Suppressor macrophage treated with lipopolysaccharide for 1 hour (primary cell): ENCODE measurements around the gene PCTP.

Experiments used
- DNase-seq, 3 donors: peaks; one replicate each; pipeline ENCODE4 v3.0.0-alpha.2; 2020 to 2022

Gene PCTP

DNA sequence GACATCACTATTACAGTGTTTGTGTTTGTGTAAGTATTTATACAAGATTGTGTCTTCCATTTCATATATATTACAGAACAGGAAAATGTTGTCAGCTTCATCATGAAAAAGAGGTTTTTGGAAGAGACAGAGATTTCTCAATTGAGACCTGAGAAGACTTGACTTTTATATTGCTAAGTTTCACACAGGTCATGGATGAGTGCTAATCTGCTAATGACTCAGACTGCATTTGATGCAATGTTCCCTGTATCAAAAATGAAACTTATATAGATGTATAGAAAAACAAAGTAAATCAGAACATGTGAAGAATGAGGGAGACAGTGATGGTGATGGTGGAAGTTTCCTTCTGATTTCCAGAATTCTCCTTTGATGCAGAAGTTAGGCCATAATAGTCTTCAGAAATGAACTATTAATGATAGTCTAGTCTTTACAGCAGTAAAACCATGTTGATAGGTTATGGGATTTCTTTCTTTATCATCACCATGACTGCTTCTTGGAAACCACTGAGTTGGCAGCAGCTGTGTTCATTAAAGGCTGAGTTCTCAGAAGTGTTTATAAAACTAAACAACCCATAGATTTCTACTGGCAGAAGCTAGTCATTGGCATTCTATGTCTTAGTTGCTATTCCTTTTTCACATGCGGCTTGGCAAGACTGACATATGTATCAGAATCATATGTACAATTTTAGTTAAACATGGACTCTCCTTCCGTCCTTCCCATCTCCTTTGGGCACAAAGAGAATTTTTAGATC is 56.1 kb downstream of the PCTP start:
- DNase-seq: no peak

DNA sequence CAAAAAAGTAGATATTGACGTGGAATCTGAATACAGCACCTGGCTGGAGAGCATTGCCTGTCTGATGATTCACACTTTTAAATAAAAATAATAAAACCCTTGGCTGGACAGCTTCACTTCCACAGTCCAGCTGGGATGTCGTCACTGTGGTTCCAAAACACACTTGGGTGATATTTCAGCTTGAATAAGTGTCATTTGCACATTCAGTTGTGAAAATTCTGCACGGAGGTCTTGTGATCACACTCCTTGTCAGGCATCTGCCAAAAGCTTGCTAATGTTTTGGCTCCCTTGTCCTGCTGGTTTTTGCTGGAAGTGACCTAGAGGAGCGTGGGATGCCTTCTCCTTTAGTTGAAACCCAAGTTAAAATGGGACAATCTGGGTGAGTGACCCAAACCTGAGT is 60.7 kb downstream of the PCTP start:
- DNase-seq: no peak

DNA sequence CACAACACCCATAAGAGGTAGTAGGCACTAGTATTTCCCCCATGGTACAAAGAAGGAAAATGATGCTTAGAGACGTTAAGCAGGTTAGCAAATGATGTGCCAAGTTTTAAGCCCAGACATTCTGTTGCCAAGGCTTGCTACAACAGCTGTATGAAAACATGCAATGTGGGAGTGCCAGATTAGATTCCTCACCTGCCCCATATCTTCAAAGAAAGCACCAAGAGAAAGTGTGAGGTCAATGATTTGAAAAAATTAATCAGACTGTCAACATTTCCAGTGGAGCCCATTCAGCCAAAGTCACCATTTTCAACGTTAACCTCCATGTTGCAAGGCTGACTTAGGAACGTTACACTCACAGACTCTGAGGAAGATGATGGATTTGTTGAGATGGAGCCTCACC is 61.5 kb downstream of the PCTP start:
- no peak for DNase-seq

DNA sequence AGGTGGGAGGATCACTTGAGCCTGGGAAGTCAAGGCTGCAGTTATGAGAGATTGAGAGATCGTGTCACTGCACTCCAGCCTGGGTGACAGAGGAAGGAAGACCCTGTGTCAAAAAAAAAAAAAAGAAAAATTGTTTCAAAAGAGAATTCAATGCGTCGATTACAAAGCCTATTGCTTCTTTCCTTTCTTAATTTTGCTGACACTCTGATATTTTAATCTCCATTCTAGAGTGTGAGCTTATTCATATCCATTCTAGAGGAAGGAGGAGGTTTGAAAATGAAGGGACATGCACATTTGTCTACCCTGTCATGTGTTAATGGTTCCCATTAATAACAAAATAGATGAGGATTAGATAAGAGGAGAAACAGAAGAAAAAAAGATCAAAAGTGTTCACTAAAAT is 63.1 kb downstream of the PCTP start:
- DNase-seq: no peak

DNA sequence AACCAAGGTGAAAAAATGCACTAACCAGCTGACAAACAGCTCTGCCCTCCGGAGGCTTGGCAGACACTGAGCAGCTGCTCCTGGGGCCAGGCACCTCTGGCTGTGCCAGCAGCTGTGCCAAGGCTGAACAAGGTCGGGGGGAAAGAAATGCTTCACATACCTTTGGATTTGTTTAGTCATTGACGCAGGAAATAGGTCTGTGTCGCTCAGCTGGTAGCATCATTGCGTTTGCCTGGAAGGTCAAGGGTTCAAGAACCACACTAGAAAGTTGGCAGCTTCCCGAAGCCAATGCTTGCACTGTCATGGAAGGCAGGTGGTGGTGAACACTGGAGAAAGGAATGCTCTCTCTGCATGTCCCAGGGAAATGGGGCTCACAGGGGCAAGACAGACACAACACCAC is 63.5 kb downstream of the PCTP start:
- no peak for DNase-seq

DNA sequence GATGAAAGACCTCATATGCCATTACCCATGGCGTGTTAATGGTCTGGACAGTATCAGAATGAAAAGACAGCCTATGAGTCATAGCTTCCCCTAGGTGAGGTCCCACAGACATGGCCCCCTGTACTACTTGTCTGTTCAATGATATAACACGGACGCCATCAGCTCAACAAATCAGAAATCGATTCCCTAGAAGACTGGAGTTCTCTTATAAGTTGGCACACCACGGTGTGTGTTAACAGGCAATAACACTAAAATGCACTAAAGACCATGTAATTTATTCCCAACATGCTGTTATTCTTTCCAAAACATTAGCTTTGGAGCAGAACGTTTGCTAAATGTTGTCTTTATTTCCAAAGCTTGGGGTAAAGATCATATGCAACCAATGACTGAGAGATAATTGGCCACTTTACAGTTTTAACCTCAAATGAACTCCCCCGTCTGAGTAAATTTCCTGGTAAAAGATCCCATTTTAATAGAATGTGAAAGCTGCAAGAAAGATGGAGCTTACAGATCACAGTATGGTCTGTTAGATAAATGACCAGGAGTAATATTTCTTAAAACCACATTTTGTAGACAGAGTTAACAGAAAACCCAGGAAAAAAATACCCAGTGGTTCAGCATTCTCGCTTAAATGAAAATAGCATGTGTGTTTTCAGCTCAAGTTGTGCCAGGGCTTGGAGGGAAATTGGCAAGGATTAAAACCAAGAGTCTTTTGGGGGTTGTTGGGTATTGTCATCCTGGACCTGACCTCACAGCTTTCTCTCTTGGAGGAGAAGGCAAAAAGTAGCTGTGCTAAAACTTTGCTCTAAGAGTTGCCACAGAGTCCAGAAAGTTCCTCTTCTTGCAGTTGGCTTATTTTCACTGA is 65.9 kb downstream of the PCTP start:
- peak in 2 of 3 donors; percentile 13 to 17 for DNase-seq

DNA sequence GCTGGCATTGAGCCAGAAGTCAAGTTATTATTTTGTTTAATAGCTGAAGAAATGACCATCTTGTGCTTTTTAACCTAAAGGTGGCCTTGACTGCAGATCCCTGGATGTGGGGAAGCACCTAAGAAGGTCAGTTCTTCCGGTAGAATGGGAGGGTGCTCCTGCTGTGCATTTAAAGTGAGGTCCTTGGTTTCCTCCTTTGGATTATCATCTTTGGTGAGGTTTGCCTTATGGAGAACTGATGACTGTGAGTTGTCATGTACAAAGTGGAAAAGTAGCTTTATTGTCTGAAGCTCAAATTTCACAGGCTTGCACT is 66.5 kb downstream of the PCTP start:
- no peak for DNase-seq

DNA sequence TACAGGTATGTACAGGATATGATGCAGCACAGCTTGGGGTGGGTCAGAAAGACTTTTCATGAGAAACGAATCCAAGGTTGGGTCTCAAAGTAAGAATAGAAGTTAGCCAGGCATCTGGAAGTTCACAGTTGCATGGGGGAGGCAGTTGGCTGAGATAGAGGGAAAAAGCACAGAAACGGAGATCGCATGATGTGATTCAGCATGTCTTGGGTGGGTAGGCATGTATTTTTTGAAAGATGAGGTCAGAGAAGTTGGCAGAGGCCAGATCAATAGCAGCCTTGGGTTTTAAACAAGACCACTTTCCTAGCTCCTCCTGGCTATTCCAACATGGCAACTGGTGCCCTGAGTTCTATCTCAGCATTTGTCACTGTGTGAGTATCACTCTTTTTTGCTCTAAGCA is 67.2 kb downstream of the PCTP start:
- no peak for DNase-seq

DNA sequence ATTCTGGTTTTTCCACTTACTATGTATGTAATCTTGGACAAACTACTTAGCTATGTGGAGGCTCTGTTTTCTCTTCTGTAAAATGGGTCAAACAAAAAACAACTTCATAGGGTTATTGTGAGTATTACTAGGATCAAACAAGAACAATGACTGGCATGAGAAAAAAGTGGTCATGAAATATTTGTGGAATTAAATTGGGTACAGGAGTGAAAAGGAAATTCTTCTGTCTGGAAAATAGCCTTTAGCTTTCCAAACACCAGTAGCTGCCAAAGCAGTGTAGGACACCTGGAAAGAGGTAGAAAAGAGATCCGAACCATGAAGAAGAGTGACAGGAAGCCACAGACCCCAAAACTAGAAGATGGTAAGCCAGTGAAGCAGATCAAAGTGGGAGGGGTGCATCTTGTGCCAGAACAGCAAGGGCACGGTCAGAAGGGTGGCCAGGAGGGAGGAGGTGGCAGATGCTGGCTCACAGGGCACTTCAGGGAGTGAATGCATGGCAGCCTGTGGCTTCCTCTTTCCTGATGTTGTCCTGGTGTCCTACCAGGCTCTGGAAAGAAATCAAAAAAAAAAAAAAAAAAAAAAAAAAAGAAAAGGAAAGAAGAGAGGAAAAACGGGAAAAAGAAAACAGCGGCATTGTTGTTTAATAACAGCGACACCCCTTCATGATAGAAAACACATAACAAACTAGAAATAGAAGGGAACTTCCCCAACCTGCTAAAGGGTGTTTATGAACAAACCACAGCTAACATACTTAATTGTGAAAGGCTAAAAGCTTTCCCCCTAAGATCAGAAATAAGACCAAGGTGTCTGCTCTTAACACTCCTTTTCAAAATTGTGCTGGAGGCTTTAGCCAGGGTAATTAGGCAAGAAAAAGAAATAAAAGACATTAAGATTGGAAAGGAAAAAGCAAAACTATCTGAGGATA is 67.9 kb downstream of the PCTP start:
- DNase-seq: no peak

DNA sequence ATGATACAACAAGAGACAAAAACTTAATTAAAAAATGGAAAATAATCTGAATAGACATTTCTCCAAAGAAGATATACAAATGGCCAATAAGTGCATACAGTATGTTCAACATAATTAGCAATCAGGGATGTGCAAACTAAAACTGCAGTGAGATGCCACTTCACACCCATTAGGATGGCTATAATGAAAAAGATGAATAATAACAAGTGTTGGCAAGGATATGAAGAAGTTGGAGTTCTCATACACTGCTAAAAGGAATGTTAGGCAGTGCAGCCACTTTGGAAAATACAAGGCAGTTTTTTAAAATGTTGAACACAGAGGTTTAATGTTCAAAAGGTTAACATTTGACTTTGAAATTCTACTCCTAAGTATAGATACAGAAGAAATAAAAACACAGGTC is 69.8 kb downstream of the PCTP start:
- no peak for DNase-seq

DNA sequence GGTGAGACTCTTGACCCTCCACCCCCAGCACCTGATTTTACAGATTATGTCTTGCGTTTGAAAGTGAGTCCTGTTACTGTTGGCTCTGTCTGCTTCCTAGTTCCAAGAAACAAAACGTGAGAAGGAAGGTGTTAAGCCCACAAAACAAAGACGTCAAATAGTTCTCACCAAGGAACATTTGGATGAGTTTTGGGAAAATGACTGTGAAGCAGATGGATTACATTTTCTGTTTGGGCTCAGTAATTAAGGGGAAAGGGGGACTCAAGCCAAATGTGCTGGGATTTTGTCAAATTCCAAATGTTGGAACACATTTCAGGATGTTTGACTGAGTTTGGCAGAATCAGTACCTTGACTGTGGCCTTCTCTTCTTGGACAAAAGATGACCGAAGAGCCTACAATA is 71.2 kb downstream of the PCTP start:
- DNase-seq: no peak

DNA sequence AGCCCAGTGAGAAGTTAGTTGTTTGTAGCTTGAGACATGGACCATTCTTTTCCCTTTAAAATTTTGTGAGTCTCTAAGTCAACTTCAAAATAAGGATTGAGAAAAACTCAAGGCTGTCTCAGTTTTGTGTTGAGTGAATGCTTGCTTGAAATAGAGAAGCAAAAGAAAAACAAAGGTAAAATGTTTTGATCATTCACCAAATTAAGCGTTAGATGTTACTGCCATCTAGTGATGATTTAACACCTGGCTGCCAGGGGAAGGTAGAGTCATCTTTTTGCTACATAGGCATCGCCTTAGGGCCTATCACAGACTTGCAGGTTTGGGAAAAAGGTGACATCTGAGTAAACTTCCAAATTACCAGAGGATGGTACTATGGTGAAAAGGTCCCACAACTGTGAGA is 74.4 kb downstream of the PCTP start:
- no peak for DNase-seq
